Fibroblast of lung (primary cell): ENCODE data around the gene SLC38A8. TPM values are rescaled to one million over a fixed set of nuclear protein-coding genes. Genes with fewer than 3 reads are reported as not detected.

Experiments
- DNase-seq, 2 donors: peaks; one replicate each; pipeline versions ENCODE4 v3.0.0 to v3.0.0-alpha.2; 2010; ENCODE audit warnings: low read depth in 2 of 2
- H2AFZ ChIP-seq: 2 replicates; pipeline ENCODE4 v1.5.1; 2012; ENCODE audit warnings: low read length, control low read depth, inconsistent platforms
- H3K27ac ChIP-seq: 2 replicates; pipeline ENCODE4 v1.5.1; 2011; ENCODE audit warnings: low read length, control low read depth; ENCODE audit not compliant: insufficient read depth
- H3K27me3 ChIP-seq: 2 replicates; pipeline ENCODE4 v1.5.1; 2011; ENCODE audit warnings: mild to moderate bottlenecking, low read length; ENCODE audit not compliant: control insufficient read depth, insufficient read depth
- H3K36me3 ChIP-seq: 2 replicates; pipeline ENCODE4 v1.5.1; 2011; ENCODE audit warnings: low read length; ENCODE audit not compliant: control insufficient read depth, insufficient read depth
- H3K4me1 ChIP-seq: 2 replicates; pipeline ENCODE4 v1.5.1; 2011; ENCODE audit warnings: low read length; ENCODE audit not compliant: control insufficient read depth, insufficient read depth; ENCODE audit errors: extremely low read depth
- H3K4me2 ChIP-seq: 2 replicates; pipeline ENCODE4 v1.5.1; 2011; ENCODE audit warnings: low read length, control low read depth; ENCODE audit not compliant: insufficient read depth; ENCODE audit errors: extremely low read depth
- H3K4me3 ChIP-seq, 4 experiments: fragments of 200-600 bp in 1 of 4; sonication (generic) in 1 of 4; replicated peaks in 1 of 4; 2 replicates each; pipeline ENCODE4 v1.5.1; 2011 to 2016; ENCODE audit warnings: low read length in 4 of 4, low read depth in 3 of 4, mild to moderate bottlenecking in 3 of 4, control low read depth in 2 of 4, inconsistent platforms in 1 of 4, mixed read lengths in 1 of 4; ENCODE audit not compliant: insufficient read depth in 1 of 4; ENCODE audit errors: control extremely low read depth in 1 of 4
- H3K79me2 ChIP-seq: 2 replicates; pipeline ENCODE4 v1.5.1; 2012; ENCODE audit warnings: mild to moderate bottlenecking, low read length, inconsistent platforms; ENCODE audit not compliant: control insufficient read depth, insufficient read depth
- H3K9ac ChIP-seq: 2 replicates; pipeline ENCODE4 v1.5.1; 2011; ENCODE audit warnings: mild to moderate bottlenecking, low read length, control low read depth; ENCODE audit not compliant: insufficient read depth
- H3K9me3 ChIP-seq: 2 replicates; pipeline ENCODE4 v1.5.1; 2012; ENCODE audit warnings: low read depth, low read length; ENCODE audit not compliant: control insufficient read depth, insufficient read depth
- H4K20me1 ChIP-seq: 2 replicates; pipeline ENCODE4 v1.5.1; 2011; ENCODE audit warnings: low read length; ENCODE audit not compliant: control insufficient read depth, insufficient read depth; ENCODE audit errors: extremely low read depth
- EZH2 ChIP-seq: IDR thresholded peaks from 2 replicates; pipeline ENCODE4 v1.5.1; 2012; ENCODE audit warnings: low read length, control low read depth, mild to moderate bottlenecking; ENCODE audit errors: missing control alignments
- polyA plus RNA-seq, 2 donors: library from polyadenylated mRNA; depleted of rRNA in 1 of 2; stranded (reverse) in 1 of 2; unstranded in 1 of 2; fragments of >200 nt; gene quantifications; 2 replicates each; pipeline ENCODE4 v1.2.1, GENCODE V29; 2011 to 2012; ENCODE audit warnings: missing spikeins in 1 of 2
- total RNA-seq: library from RNA; depleted of rRNA; stranded (reverse); fragments of >200 nt; gene quantifications from 2 replicates; pipeline ENCODE4 v1.2.1, GENCODE V29; 2014
- TF ChIP-seq, protein P1 (sequence below), 2 donors: IDR thresholded peaks in 1 of 2; conservative IDR thresholded peaks in 1 of 2; 1 replicate in 1 of 2; 2 replicates in 1 of 2; pipeline ENCODE4 v1.5.1; 2011 to 2012; ENCODE audit warnings: low read length in 2 of 2, control low read depth in 1 of 2, inconsistent platforms in 1 of 2, low read depth in 1 of 2, mild to moderate bottlenecking in 1 of 2

Gene SLC38A8
- total and polyA plus RNA-seq, 2 donors (not counting 1 experiment from before 2014, with no cell fraction given): not detected

DNA sequence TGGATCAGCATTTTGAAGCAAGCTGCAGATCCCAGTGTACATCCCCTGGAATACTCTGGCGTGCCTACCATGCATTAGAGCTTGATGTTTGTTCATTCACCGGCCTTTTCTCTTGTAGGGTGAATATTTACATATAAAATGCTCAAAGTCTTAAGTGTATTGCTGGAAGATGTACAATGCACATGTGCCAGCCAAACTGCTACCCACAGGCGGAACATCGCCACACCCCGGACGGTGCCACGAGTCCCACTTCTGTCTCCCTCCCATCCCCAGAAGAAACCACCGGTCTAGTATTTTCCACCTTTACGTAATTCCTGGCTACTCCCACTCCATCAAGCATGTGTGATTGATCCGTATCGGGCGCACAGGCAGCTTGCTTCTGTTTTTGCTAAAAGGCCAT is 4.1 kb downstream of the SLC38A8 start:
- TF ChIP-seq, protein P1, sequence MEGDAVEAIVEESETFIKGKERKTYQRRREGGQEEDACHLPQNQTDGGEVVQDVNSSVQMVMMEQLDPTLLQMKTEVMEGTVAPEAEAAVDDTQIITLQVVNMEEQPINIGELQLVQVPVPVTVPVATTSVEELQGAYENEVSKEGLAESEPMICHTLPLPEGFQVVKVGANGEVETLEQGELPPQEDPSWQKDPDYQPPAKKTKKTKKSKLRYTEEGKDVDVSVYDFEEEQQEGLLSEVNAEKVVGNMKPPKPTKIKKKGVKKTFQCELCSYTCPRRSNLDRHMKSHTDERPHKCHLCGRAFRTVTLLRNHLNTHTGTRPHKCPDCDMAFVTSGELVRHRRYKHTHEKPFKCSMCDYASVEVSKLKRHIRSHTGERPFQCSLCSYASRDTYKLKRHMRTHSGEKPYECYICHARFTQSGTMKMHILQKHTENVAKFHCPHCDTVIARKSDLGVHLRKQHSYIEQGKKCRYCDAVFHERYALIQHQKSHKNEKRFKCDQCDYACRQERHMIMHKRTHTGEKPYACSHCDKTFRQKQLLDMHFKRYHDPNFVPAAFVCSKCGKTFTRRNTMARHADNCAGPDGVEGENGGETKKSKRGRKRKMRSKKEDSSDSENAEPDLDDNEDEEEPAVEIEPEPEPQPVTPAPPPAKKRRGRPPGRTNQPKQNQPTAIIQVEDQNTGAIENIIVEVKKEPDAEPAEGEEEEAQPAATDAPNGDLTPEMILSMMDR (conservative IDR thresholded peaks at IDR 0.05 in 1 of 2, IDR thresholded peaks at IDR 0.05 in 1 of 2; ENCODE audit: low read depth in 1 of 2, low read length in 2 of 2): no peak
- no peak for TF ChIP-seq EZH2
- DNase-seq: no peak
- Histone ChIP-seq H4K20me1 (no peaks in the 10 kb centered on the region), H3K9ac (no peak overlapping the region), H3K4me1 (no peaks in the 10 kb centered on the region), H3K27ac (no peak overlapping the region), H3K79me2 (no peaks in the 10 kb centered on the region), H2AFZ (no peak overlapping the region), H3K4me2 (no peak overlapping the region), H3K27me3 (peaks cover 24% of the 10 kb centered on the region), H3K9me3 (no peaks in the 10 kb centered on the region), H3K36me3 (no peaks in the 10 kb centered on the region), H3K4me3 (no peak overlapping the region)

DNA sequence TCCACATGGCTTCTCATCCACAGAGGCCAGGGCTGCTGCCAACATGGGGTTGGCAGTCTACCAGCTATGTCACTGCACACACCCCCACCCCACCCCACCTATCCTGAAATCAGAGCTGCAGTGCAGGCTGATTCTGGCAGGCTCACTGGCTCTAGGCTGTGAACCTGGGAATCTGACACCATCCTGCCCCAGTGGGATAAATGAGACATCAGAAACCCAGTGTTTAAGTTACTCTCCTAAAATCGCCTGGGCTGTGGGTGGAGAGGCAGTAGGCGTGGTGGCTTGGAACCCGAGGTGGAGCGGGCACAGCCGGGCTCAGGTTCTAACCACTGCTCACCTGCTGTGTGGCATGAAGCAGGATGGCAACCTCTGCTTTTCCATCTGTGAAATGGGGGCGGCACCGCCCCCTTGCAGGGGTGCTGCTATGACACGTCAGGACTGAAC is 5.6 kb downstream of the SLC38A8 start:
- DNase-seq: no peak
- no peaks in the 10 kb centered on the region for H3K36me3 ChIP-seq
- H3K9me3 ChIP-seq: no peaks in the 10 kb centered on the region
- H3K4me3 ChIP-seq: no peak overlapping the region
- no peak overlapping the region for H2AFZ ChIP-seq
- TF ChIP-seq, protein P1 (conservative IDR thresholded peaks at IDR 0.05 in 1 of 2, IDR thresholded peaks at IDR 0.05 in 1 of 2; ENCODE audit: low read depth in 1 of 2, low read length in 2 of 2): no peak
- no peak for TF ChIP-seq EZH2
- H3K27ac ChIP-seq: no peak overlapping the region
- no peak overlapping the region for H3K9ac ChIP-seq
- H3K27me3 ChIP-seq: peaks cover 22% of the 10 kb centered on the region
- H4K20me1 ChIP-seq: no peaks in the 10 kb centered on the region
- no peaks in the 10 kb centered on the region for H3K79me2 ChIP-seq
- no peak overlapping the region for H3K4me2 ChIP-seq
- no peaks in the 10 kb centered on the region for H3K4me1 ChIP-seq

DNA sequence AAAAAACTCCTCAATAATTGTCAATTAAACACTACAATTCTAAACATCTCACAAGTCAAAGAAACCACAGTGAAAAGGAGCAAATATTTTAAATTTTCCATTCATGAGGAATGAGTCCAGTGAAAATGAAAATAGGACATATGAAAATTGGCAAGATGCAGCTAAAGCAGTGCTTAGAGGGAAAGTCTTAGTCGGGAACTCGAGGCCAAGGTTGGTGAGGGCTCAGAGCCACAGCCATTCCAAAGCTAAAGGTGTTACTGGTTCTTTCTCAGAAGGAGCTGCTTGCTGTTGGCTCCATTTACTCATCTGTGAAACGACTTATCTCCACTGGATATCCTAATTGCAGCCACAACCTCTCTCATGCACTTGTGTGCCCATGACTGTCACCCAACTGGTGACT is 6.5 kb downstream of the SLC38A8 start:
- H3K27me3 ChIP-seq: peaks cover 16% of the 10 kb centered on the region
- no peaks in the 10 kb centered on the region for H3K9me3 ChIP-seq
- H3K79me2 ChIP-seq: no peaks in the 10 kb centered on the region
- H4K20me1 ChIP-seq: no peaks in the 10 kb centered on the region
- no peaks in the 10 kb centered on the region for H3K4me1 ChIP-seq
- TF ChIP-seq EZH2: no peak
- TF ChIP-seq, protein P1 (conservative IDR thresholded peaks at IDR 0.05 in 1 of 2, IDR thresholded peaks at IDR 0.05 in 1 of 2; ENCODE audit: low read depth in 1 of 2, low read length in 2 of 2): no peak
- H3K4me2 ChIP-seq: no peak overlapping the region
- no peak overlapping the region for H3K4me3 ChIP-seq
- H2AFZ ChIP-seq: no peak overlapping the region
- DNase-seq: no peak
- no peak overlapping the region for H3K27ac ChIP-seq
- no peaks in the 10 kb centered on the region for H3K36me3 ChIP-seq
- H3K9ac ChIP-seq: no peak overlapping the region
